GM19193 (cell line): ENCODE results near the gene POLR2J.

Experiments
- POLR2A ChIP-seq: IDR thresholded peaks from 4 replicates; pipeline ENCODE4 v1.6.1; 2011; ENCODE audit not compliant: insufficient read depth, insufficient read length; ENCODE audit errors: extremely low read depth

The POLR2J gene

DNA sequence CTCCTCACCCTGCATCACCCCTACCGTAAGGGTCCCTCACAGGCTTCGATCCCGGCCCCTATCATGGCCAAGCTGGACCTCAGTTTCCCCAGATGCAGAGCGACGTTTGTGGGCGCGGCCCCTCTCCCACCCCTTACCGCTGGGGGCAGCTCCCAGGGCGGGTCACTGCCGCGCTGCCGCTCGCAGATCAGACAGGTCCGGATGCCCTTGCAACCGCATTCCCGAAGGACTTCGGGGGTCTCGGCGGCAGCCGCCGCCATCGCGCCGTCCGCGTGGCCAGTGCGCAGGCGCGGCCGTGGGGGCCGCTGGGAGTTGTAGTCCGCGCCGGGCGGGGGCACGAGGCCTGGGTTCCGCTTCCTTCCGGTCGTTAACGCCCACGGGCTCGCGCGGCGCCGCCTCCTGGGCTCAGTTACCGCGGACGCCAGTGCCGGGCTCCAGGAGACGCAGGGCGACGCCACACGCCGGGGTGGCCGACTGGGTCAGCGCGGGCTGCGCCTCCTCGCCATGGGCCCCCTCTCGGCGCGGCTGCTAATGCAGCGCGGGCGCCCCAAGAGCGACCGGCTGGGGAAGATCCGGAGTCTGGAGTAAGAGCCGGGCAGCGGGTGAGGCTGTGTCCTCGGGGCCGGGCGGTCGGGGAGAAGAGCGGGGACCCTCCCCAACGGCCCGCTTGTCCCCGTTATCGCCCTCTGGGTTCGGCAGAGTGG lies 14.0 kb downstream of the POLR2J start, which contains the start of the genes ALKBH4 and LRWD1:
Gene ALKBH4, minus strand, starts transcription at position 287 of the 704 bp plus-strand sequence. Its CDS starts 27 bp downstream, at position 260.
Gene LRWD1, plus strand, starts transcription at position 408 of the 704 bp plus-strand sequence. Its CDS starts 97 bp downstream, at position 505.
- TF ChIP-seq POLR2A = peak; percentile 81

DNA sequence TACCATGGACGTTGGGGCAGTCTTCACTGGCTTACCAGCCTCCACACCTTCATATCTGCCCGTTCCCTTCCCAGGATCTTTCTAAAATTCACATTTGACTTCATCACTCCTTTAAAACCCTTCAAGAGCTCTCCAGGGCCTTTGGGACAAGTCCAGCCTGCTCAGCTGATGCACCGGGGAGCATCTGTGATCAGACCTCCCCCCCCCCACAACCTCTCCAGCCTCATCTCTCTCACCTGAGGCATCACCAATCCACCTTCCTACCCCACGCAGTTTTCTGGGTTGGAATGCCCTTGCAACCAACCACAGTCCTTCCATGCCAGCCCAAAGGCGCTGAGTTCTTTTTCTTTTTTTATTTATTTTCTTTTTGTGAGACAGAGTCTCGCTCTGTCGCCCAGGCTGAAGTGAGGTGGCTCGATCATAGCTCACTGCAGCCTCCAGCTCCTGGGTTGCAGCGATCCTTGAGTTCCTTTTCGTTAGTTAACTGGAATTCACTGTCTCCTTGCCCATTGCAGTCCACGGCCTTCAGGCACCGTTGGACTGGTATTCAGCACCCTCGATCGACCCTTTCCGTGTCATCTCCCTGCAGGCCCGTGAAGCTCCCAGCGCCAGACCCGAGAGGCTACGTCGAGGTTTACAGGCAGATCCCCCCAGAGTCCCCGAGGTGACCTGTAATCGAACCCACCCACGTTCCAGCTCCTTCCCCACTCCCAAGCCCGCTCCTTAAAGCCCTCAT lies 14.7 kb downstream of the POLR2J start:
- no peak for TF ChIP-seq POLR2A

DNA sequence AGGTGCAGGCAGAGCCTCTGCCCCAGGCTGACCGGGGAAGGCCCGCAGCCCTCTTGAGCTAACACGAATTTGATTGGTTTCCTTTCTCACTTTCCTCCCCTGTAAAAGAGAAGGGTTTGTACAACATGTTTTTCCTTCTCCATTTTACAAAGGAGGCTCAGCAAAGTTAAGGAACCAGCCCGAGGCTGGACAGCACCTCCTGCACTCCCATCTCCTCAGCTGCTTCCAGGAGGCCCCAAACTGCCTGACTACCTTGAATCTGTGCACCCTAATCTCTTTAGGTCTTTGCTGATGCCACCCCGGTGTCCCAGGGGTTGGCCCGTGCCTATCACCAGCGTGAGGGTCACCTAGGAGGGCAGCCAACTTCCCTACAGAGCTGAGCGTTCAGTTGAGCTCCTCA lies 18.3 kb downstream of the POLR2J start:
- no peak for TF ChIP-seq POLR2A

DNA sequence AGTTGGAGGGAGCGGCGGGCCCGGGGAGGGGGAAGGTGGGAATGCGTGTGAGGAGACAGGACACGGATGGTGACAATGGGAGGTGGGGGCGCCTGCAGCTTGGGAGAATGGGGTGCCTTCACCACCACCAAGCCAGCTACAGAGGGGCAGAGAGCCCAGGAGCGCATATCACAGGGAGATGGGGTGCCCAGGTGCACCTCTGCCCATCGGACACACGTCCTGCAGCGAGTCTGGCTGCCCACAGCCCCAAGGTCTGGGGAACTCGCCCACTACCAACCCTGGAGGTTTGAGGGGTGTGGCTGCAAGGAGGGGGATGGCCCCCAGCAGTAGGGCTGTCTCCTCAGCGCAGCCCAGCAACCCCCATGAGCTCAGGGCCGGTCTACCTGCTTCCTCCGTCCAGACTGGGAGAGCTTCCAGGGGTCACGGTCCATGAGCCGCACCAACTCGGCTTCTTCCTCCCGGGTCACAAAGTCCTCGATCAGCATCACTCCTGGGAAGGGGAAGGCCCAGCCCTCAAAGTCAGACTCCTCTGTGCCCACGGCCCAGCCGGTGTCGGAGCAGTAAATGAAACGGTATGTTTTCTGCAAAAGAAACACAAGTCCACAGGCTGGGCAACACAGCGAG lies 19.4 kb downstream of the POLR2J start:
- no peak for TF ChIP-seq POLR2A

DNA sequence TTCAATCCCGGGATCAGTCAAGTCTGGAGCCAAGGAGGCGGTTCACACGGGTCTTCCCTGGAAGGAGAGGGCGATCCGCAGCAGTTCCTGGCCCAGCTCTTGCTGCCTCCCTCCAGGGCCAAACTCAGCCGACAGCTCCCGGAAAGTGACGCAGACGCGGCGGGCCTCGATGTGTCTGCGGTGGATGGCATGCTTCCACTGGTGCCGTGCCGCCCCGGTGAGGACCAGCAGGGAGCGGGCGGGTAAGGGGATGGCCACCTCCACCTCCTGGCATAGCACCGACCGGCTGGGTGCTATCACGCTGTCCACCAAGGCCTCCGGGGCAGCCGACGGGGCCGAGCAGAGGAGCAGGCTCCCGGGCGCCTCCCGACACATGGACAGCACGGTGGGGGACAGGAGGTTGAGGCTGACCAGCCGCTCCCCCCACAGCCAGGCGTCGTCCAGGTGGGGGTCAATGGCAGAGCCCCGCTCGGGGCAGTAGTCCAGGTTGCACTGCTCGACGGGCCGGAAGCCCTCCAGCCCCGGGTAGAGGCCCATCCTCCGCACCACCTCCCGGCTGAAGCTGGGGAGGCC lies 21.3 kb downstream of the POLR2J start:
- no peak for TF ChIP-seq POLR2A

DNA sequence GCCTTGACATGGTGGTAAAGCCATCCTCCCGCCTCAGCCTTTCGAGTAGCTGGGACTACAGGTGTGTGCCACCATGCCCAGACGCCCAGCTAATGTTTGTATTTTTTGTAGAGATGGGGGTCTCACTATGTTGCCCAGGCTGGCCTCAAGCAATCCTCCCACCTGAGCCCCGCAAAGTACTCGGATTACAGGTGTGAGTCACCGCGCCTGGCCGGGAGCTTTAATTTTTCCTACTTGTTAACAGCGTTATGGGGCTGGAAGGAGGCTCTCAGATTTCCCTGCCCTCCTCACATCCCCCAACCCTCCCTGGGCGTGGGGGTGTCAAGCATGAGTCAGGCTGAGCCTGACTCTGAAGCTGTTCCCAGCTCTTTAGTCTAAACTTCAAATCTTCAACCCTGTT lies 22.4 kb downstream of the POLR2J start:
- no peak for TF ChIP-seq POLR2A

DNA sequence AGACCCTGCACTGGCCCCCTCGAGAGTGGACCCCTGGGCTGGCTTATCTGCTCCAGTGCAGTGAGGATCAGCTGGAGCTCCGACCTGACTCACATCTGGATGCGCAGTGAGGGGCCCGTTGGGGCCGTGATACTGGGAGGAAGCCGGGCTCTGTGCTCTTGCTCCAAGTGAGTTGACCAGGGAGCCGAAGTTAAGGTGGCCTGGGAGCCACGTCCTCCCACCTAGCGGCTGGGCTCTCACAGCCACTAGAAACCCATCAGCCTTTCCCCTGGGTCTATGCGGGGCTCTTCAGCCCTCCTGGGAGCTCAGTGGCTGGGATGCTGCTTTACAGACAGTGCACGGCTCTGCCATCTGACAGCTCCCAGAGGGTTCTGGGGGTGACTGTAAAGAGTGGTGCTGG lies 23.1 kb downstream of the POLR2J start:
- TF ChIP-seq POLR2A = no peak

DNA sequence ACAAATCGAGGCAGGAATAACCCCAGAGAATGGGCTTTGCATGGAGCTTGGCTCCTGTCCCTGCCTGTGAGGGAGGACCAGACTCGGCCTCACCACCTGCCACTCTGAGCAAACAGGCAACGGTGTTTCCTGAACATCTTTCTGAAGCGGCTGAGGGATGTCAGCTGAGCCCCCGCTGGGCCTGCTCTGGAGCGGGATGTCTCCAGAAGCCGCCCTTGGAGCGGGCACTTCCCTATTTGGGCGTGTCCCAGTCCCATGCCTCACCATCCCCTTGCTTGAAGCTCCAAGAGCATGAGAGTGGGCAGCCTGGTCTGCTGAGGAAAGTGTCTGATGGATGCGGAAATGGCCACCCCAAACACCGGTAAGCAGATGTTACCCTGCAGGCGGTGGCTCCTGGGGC lies 24.3 kb downstream of the POLR2J start:
- TF ChIP-seq POLR2A = no peak

DNA sequence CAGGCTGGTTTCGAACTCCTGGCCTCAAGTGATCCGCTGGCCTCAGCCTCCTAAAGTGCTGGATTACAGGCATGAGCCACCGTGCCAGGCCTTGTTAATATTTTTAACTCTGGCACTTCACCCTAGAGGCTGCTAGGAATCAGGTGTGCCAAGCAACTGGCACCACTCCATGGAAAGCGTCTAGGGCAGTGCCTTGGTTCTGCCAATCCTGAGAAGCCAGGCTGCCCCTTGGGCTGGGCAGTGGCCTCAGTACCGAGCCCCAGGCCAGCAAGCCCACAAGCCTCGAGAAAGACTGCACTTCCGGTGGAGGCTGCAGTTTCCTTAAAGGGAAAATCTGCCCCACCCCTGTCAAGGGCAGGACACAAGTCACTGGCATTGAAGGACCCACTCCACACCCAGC lies 25.4 kb downstream of the POLR2J start:
- no peak for TF ChIP-seq POLR2A

DNA sequence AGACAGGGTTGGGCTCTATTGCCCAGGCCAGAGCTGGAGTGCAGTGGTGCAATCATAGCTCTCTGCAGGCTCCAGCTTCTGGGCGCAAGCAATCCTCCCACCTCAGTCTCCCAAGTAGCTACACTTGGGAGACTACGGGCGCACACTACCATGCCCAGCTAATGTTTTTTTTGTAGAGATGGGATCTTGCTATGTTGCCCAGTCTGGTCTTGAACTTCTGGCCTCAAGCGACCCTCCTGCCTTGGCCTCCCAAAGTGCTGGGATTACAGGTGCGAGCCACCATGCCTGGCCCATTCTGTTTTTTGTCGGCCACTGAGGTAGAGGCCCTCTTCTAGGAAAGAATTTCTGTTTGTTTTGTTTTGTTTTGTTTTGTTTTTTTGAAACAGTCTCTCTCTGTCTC lies 26.3 kb downstream of the POLR2J start:
- TF ChIP-seq POLR2A = no peak

DNA sequence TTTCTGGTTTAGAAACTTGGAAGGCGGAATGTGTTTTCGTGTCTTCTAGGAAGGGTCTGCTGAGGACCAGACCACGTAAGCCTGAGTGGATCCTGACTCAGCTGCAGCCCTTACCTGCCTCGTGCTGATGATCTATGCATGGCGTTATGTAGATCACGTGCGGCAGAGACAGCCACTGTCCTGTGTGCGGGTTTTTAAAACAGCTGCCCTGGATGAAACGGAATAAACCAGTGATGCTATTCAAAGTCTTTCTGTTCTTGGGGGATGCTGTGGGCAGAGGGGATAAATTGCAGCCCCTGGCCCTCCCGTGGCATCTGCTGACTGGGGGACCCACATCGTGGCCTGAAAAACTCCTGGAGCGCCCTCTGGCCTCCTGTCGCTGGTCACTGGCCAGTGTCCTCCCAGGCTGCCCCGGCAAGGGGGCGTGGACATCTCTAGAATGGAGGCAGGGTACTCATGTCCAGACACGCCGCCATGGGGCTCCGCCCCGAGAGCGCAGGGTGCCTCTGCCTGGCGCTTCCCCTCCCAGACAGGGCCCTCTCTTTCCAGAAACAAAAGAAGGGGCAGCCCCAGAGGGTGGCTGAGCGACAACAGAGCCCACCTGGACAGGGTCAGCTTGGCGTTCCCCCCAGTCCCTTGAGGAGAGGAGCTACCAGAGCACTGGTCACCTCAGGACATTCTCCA lies 27.2 kb downstream of the POLR2J start:
- TF ChIP-seq POLR2A = no peak

DNA sequence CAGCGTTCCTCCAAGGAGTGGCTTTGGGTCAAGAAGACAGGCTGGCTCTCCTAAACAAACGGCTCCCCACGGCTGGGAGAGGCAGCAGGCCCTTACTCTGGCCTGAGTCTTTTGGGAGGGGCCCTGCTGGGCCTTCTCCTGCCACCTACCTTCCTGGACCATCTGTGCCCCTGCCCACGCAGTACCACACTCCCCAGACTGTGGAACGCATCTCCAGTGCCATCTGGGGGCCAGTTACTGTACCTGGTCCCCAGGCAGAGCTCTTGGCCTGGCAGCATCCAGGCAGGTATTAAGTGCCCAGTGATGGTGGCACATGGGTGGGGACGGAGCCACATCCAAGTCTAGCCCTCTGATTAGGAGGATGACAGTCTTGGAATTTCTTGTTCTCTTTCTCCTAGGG lies 28.5 kb downstream of the POLR2J start:
- TF ChIP-seq POLR2A = no peak

DNA sequence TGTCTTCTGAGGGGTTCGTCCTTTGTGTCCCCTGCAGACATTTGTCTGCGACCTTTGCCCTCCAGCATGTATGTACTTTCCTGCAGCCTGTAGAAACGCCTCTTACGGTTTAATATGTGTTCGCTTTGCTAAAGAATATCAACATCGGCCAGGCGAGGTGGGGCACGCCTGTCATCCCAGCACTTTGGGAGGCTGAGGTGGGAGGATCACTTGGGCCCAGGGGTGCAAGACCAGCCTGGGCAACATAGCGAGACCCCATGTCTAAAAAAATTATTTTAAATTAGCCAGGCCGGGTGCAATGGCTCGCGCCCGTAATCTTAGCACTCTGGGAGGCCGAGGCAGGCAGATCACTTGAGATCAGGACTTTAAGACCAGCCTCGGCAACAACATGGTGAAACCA lies 29.6 kb downstream of the POLR2J start:
- no peak for TF ChIP-seq POLR2A

DNA sequence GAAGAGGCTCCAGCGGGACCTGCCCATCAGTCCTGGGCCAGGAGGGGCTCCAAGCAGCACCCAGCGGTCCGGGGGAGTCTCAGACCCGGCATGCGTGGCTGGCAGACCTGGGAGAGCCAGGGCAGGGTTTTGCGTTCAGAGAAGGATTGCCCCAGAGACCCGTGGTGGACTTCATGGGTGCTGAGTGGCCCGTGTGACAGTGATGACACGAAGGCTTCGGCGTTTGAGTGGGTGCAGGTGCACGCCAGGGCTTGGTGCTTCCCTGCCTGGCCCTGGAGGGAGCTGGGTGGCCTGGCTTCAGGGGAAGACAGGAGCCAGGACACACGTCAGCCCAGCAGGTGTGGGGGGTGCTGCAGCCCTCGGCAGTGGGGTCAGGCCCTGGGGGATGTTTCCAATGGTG lies 31.4 kb downstream of the POLR2J start:
- TF ChIP-seq POLR2A = no peak
